Gastroesophageal sphincter (tissue), 4 donors: ENCODE measurements around the gene CCDC7. TPM values are rescaled to one million over a fixed set of nuclear protein-coding genes. Genes with fewer than 3 reads are reported as not detected.

Source experiments
- ATAC-seq: fragments of 150-250 bp; one replicate; pipeline ENCODE4 v1.9.1; 2016; ENCODE audit warnings: mild to moderate bottlenecking, moderate library complexity
- H3K27ac ChIP-seq, 4 donors: fragments of 200-600 bp; sonication (generic) in 3 of 4; 1 replicate in 3 of 4; 2 replicates in 1 of 4; pipeline ENCODE4 v1.5.1; 2016 to 2019
- H3K27me3 ChIP-seq: fragments of 200-600 bp; sonication (generic); one replicate; pipeline ENCODE4 v1.5.1; 2019
- H3K36me3 ChIP-seq, 2 donors: fragments of 200-600 bp; sonication (generic); one replicate each; pipeline ENCODE4 v1.5.1; 2019; ENCODE audit warnings: control low read depth in 1 of 2
- H3K4me1 ChIP-seq, 3 donors: fragments of 200-600 bp; sonication (generic); 1 replicate in 2 of 3; 2 replicates in 1 of 3; pipeline ENCODE4 v1.5.1; 2016 to 2019; ENCODE audit warnings: control low read depth in 2 of 3
- H3K4me3 ChIP-seq, 2 donors: fragments of 200-600 bp; sonication (generic); one replicate each; pipeline ENCODE4 v1.5.1; 2019; ENCODE audit warnings: mild to moderate bottlenecking in 1 of 2, moderate library complexity in 1 of 2
- H3K9me3 ChIP-seq, 3 donors: fragments of 200-600 bp; sonication (generic); one replicate each; pipeline ENCODE4 v1.5.1; 2017 to 2019; ENCODE audit warnings: control low read depth in 2 of 3
- EP300 ChIP-seq: sonication (generic); formaldehyde crosslinking; IDR thresholded peaks from one replicate; pipeline ENCODE4 v1.6.1; 2017; ENCODE audit warnings: antibody characterized with exemption, mild to moderate bottlenecking
- POLR2A ChIP-seq, 2 donors: fragments of 450-650 bp; IDR thresholded peaks; one replicate each; pipeline ENCODE4 v1.6.1; 2017; ENCODE audit warnings: antibody characterized with exemption in 2 of 2, mild to moderate bottlenecking in 2 of 2, moderate library complexity in 1 of 2
- POLR2AphosphoS5 ChIP-seq: sonication (generic); formaldehyde crosslinking; IDR thresholded peaks from one replicate; pipeline ENCODE4 v1.6.1; 2017; ENCODE audit warnings: antibody characterized with exemption
- WGBS, 2 donors: methylation state at CpG; one replicate each; pipeline ENCODE4 v1.1.5; 2018; ENCODE audit warnings: low coverage in 1 of 2; 5-methylcytosine and 5-hydroxymethylcytosine counted together
- total RNA-seq, 4 donors: library from RNA; depleted of rRNA; stranded (reverse); fragments of >200 nt; gene quantifications; one replicate each; pipeline ENCODE4 v1.1.0, GENCODE V29; 2016
- TF ChIP-seq, protein P1 (sequence below), 4 experiments: fragments of 200-600 bp in 2 of 4; fragments of 450-650 bp in 2 of 4; sonication (generic) in 1 of 4; IDR thresholded peaks; one replicate each; pipeline ENCODE4 v1.5.1; 2017 to 2019; ENCODE audit warnings: antibody characterized with exemption in 4 of 4, mild to moderate bottlenecking in 2 of 4, moderate library complexity in 2 of 4

CCDC7 gene
- total RNA-seq, 4 donors from 2014 or later = 20.8 to 67.3 (median 36.0) TPM

- Histone ChIP-seq H3K27ac (no peak overlapping the region), H3K4me1 (no peaks in the 10 kb centered on the region), H3K9me3 (peaks cover 0 to 23% (median 0%) of the 10 kb centered on the region in 3 donors), H3K27me3 (no peaks in the 10 kb centered on the region), H3K36me3 (peaks cover 0 to 7% of the 10 kb centered on the region in 2 donors), H3K4me3 (no peak overlapping the region)
- ATAC-seq = no peak
- TF ChIP-seq POLR2A (IDR thresholded peaks at IDR 0.05) (no peak), POLR2AphosphoS5 (no peak), EP300 (no peak)
- TF ChIP-seq, protein P1, sequence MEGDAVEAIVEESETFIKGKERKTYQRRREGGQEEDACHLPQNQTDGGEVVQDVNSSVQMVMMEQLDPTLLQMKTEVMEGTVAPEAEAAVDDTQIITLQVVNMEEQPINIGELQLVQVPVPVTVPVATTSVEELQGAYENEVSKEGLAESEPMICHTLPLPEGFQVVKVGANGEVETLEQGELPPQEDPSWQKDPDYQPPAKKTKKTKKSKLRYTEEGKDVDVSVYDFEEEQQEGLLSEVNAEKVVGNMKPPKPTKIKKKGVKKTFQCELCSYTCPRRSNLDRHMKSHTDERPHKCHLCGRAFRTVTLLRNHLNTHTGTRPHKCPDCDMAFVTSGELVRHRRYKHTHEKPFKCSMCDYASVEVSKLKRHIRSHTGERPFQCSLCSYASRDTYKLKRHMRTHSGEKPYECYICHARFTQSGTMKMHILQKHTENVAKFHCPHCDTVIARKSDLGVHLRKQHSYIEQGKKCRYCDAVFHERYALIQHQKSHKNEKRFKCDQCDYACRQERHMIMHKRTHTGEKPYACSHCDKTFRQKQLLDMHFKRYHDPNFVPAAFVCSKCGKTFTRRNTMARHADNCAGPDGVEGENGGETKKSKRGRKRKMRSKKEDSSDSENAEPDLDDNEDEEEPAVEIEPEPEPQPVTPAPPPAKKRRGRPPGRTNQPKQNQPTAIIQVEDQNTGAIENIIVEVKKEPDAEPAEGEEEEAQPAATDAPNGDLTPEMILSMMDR (IDR thresholded peaks at IDR 0.05) = no peak
- WGBS, 2 donors = 88 to 94% methylated on average over 2 of the region's 2 CpGs
These were observed 170.5 kb downstream of the CCDC7 start for GRCh38 chr10:32616438-32616837.

DNA sequence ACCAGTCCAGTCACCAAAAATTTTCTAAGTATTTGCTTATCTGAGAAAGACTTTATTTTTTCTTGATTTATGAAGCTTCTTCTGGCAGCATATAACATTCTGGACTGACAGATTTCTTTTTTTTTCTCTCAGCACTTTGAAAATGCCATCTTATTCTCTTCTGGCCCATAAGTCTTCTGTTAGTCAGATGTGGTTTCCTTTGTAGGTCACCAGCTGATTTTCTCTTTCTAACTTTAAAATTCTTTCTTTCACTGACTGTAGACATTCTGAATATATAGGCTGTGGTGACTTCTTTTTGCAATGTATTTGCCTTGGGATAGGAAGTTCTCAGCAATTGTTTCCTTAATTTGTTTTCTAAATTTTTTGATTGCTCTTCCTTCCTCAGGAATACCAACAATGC lies 172.5 kb downstream of the CCDC7 start:
- H3K27ac ChIP-seq = no peak overlapping the region
- TF ChIP-seq POLR2A (IDR thresholded peaks at IDR 0.05) (no peak), EP300 (no peak), POLR2AphosphoS5 (no peak)
- TF ChIP-seq, protein P1 (IDR thresholded peaks at IDR 0.05) = no peak
- H3K36me3 ChIP-seq = peaks cover 0 to 12% of the 10 kb centered on the region in 2 donors
- peaks cover 0 to 20% (median 0%) of the 10 kb centered on the region in 3 donors for H3K9me3 ChIP-seq
- H3K4me1 ChIP-seq = no peaks in the 10 kb centered on the region
- no peak for ATAC-seq
- no peaks in the 10 kb centered on the region for H3K27me3 ChIP-seq
- no peak overlapping the region for H3K4me3 ChIP-seq

DNA sequence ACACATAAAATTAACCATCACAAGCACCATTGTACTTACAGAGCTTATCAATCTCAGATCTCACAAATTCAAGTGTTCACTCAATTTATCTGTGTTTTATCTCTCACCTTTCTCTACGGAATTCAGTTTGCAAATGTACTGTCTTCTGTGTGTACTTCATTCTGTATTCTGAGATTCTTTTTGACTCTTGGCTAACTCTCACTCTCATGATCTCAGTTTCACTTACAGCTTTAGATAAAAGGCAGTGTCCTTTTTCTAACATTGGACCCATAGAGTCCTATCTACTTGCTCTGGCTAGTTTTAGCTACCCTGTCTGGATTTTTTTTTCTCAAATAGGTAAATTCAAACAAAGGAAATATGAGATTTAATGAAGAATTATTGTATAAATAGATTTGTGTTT lies 176.0 kb downstream of the CCDC7 start:
- Histone ChIP-seq H3K27me3 (no peaks in the 10 kb centered on the region), H3K4me3 (no peak overlapping the region), H3K36me3 (peaks cover 3 to 24% of the 10 kb centered on the region in 2 donors), H3K27ac (no peak overlapping the region), H3K9me3 (peaks cover 0 to 11% (median 0%) of the 10 kb centered on the region in 3 donors), H3K4me1 (no peaks in the 10 kb centered on the region)
- no peak for TF ChIP-seq POLR2A (IDR thresholded peaks at IDR 0.05)
- no peak for TF ChIP-seq POLR2AphosphoS5
- TF ChIP-seq, protein P1 (IDR thresholded peaks at IDR 0.05) = no peak
- TF ChIP-seq EP300 = no peak
- 0 to 92% methylated on average over 1 of the region's 1 CpG for WGBS, 2 donors
- ATAC-seq = no peak

GRCh38 chr10:32622409-32622808 lies 176.5 kb downstream of the CCDC7 start:
- WGBS, 2 donors = 79 to 82% methylated on average over 2 of the region's 2 CpGs
- TF ChIP-seq EP300 (no peak), POLR2AphosphoS5 (no peak), POLR2A (IDR thresholded peaks at IDR 0.05) (no peak)
- TF ChIP-seq, protein P1 (IDR thresholded peaks at IDR 0.05) = no peak
- peaks cover 0 to 11% (median 0%) of the 10 kb centered on the region in 3 donors for H3K9me3 ChIP-seq
- H3K27ac ChIP-seq = no peak overlapping the region
- H3K27me3 ChIP-seq = no peaks in the 10 kb centered on the region
- H3K4me1 ChIP-seq = no peaks in the 10 kb centered on the region
- H3K36me3 ChIP-seq = peaks cover 3 to 24% of the 10 kb centered on the region in 2 donors
- ATAC-seq = no peak
- no peak overlapping the region for H3K4me3 ChIP-seq

- Histone ChIP-seq H3K27me3 (no peaks in the 10 kb centered on the region), H3K27ac (no peak overlapping the region), H3K4me3 (no peak overlapping the region), H3K36me3 (peaks cover 3 to 18% of the 10 kb centered on the region in 2 donors), H3K4me1 (no peaks in the 10 kb centered on the region), H3K9me3 (peaks cover 0 to 7% (median 0%) of the 10 kb centered on the region in 3 donors)
- WGBS, 2 donors = 0 to 45% methylated on average over 1 of the region's 1 CpG
- TF ChIP-seq EP300 = no peak
- TF ChIP-seq POLR2AphosphoS5 = no peak
- TF ChIP-seq, protein P1 (IDR thresholded peaks at IDR 0.05) = no peak
- no peak for TF ChIP-seq POLR2A (IDR thresholded peaks at IDR 0.05)
- no peak for ATAC-seq
These were observed 181.2 kb downstream of the CCDC7 start for GRCh38 chr10:32627183-32627582.
